ENCODE data around the gene ABHD8. TPM values are rescaled to one million over a fixed set of nuclear protein-coding genes. Genes with fewer than 3 reads are reported as not detected.

ABHD8 gene
- total and polyA plus RNA-seq, 2 donors from 2014 or later = 9.6 to 20.0 TPM

GRCh38 chr19:17259934-17260333 is 43.3 kb downstream of the ABHD8 start:
- Histone ChIP-seq H3K9ac (ENCODE audit: low read length in 3 of 3) (no peak overlapping the region), H3K4me1 (ENCODE audit: control insufficient read depth in 2 of 3, insufficient read depth in 2 of 3, low read depth in 1 of 3, low read length in 3 of 3) (peaks cover 0 to 2% (median 0%) of the 10 kb centered on the region in 3 donors), H3K36me3 (ENCODE audit: control insufficient read depth in 2 of 3, insufficient read depth in 3 of 3, low read length in 3 of 3) (no peaks in the 10 kb centered on the region), H3K4me3 (ENCODE audit: low read length in 3 of 3) (no peak overlapping the region), H3K27ac (ENCODE audit: low read depth in 2 of 2, low read length in 2 of 2) (no peak overlapping the region), H3K27me3 (ENCODE audit: control insufficient read depth, insufficient read depth, low read length) (no peaks in the 10 kb centered on the region), H3K9me3 (ENCODE audit: control insufficient read depth in 2 of 3, insufficient read depth in 1 of 3, low read length in 3 of 3) (peaks cover 0 to 9% (median 0%) of the 10 kb centered on the region in 3 donors)
- intact Hi-C loops (cut with DNase I) = no loop called here
- no peak for TF ChIP-seq CTCF (IDR thresholded peaks at IDR 0.05; ENCODE audit: borderline replicate concordance, extremely low read depth, insufficient read depth)
- DNase-seq (no peak), FAIRE-seq (no peak)

DNA sequence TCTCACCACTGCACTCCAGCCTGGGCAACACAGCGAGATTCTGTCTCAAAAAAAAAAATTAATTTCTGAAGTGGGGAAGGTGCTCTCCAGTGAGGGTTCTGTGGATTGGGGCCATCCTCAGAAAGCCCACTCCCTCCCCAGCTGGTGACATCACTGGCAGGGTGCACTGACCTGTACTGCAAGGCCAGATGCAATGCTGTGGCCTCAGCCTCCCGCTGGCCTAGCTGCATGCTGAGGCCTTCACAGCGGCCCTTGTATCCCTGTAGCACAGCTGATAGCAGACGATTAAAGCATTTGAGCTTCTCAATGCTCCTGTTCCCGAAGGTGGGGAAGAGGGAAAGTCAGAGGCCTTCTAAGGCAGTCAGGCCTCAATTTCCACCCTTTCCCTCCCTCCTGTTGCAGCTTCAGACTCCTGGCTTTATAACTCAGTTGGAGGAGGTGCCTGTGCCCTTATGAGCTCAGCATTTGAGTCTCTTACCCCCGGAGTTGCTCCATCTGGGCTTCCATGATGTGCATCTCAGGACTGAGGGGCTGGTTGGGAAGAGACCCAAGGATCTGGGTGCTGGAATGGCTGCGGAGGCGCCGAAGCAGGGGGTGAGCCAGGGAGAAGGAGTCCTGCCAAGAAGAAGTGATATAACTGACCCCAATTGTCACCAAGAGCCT is 44.0 kb downstream of the ABHD8 start:
- H3K9me3 ChIP-seq (ENCODE audit: control insufficient read depth in 2 of 3, insufficient read depth in 1 of 3, low read length in 3 of 3) = peaks cover 0 to 9% (median 0%) of the 10 kb centered on the region in 3 donors
- intact Hi-C loops (cut with DNase I) = no loop called here
- DNase-seq (no peak), FAIRE-seq (no peak)
- H3K9ac ChIP-seq (ENCODE audit: low read length in 3 of 3) = no peak overlapping the region
- no peak for TF ChIP-seq CTCF (IDR thresholded peaks at IDR 0.05; ENCODE audit: borderline replicate concordance, extremely low read depth, insufficient read depth)
- peaks cover 0 to 2% (median 0%) of the 10 kb centered on the region in 3 donors for H3K4me1 ChIP-seq (ENCODE audit: control insufficient read depth in 2 of 3, insufficient read depth in 2 of 3, low read depth in 1 of 3, low read length in 3 of 3)
- H3K27ac ChIP-seq (ENCODE audit: low read depth in 2 of 2, low read length in 2 of 2) = no peak overlapping the region
- H3K27me3 ChIP-seq (ENCODE audit: control insufficient read depth, insufficient read depth, low read length) = no peaks in the 10 kb centered on the region
- no peaks in the 10 kb centered on the region for H3K36me3 ChIP-seq (ENCODE audit: control insufficient read depth in 2 of 3, insufficient read depth in 3 of 3, low read length in 3 of 3)
- no peak overlapping the region for H3K4me3 ChIP-seq (ENCODE audit: low read length in 3 of 3)

DNA sequence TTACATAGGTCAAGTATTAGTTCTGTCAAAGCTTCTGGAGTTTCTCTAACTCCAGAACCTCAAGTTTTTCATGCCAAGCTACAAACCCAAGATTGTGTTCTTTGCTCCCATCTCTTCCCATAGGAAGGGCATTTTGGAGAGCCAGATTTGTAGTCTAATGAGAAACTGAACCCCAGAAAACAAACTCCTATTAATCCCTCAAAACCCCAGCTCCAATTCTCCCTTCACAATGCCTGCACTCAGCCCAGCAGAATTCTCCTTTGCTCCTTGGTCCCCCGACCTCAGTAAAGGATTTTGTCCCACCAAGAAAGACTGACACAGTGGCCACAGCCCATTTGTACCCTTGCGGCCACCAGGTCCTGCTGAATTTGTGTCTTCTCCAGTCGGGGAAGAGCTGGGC is 47.1 kb downstream of the ABHD8 start:
- Histone ChIP-seq H3K27me3 (ENCODE audit: control insufficient read depth, insufficient read depth, low read length) (no peaks in the 10 kb centered on the region), H3K9ac (ENCODE audit: low read length in 3 of 3) (no peak overlapping the region), H3K4me1 (ENCODE audit: control insufficient read depth in 2 of 3, insufficient read depth in 2 of 3, low read depth in 1 of 3, low read length in 3 of 3) (peaks cover 0 to 2% (median 0%) of the 10 kb centered on the region in 3 donors), H3K36me3 (ENCODE audit: control insufficient read depth in 2 of 3, insufficient read depth in 3 of 3, low read length in 3 of 3) (no peaks in the 10 kb centered on the region), H3K4me3 (ENCODE audit: low read length in 3 of 3) (no peak overlapping the region), H3K9me3 (ENCODE audit: control insufficient read depth in 2 of 3, insufficient read depth in 1 of 3, low read length in 3 of 3) (peaks cover 0 to 9% (median 0%) of the 10 kb centered on the region in 3 donors), H3K27ac (ENCODE audit: low read depth in 2 of 2, low read length in 2 of 2) (no peak overlapping the region)
- no peak for DNase-seq
- no peak for FAIRE-seq
- intact Hi-C loops (cut with DNase I) = no loop called here
- TF ChIP-seq CTCF (IDR thresholded peaks at IDR 0.05; ENCODE audit: borderline replicate concordance, extremely low read depth, insufficient read depth) = no peak

Measured in kidney (tissue), 14 donors.